ENCODE measurements around the gene GRB10. TPM values are rescaled to one million over a fixed set of nuclear protein-coding genes. Genes with fewer than 3 reads are reported as not detected.

The GRB10 gene
- polyA plus RNA-seq, 3 donors: 1.3 to 3.1 (median 1.5) TPM

DNA sequence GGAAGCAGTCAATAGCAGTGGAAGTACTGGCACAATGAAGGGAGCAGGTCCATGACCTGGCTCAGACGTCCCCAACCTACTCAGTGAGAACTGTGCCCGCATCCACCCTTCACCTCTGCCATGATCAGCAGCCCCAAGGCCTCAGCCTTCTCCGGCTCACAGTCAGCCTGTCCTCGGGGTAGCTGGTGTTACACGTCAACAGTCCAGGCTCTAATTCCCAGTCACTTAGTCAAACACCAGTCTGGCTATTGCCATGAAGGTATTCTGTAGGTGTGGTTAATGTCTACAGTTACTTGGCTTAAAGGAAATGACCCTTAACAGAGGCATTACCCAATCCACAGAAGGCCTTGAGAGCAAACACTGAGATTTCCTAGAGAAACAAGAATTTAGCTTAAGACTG is 49.1 kb downstream of the GRB10 start:
- Mint-ChIP-seq H3K9me3 (peaks cover 10 to 18% (median 12%) of the 10 kb centered on the region in 7 donors), H3K4me1 (no peaks in the 10 kb centered on the region), H3K4me3 (no peak overlapping the region), H3K36me3 (no peaks in the 10 kb centered on the region), H3K27me3 (ENCODE audit: low read depth in 3 of 3) (no peaks in the 10 kb centered on the region), H3K27ac (no peak overlapping the region)
- no peaks in the 10 kb centered on the region for H3K36me3 ChIP-seq (replicated peaks in 1 of 2; ENCODE audit: control insufficient read depth in 1 of 2, insufficient read depth in 2 of 2, low read length in 2 of 2)
- TF ChIP-seq, protein P1, sequence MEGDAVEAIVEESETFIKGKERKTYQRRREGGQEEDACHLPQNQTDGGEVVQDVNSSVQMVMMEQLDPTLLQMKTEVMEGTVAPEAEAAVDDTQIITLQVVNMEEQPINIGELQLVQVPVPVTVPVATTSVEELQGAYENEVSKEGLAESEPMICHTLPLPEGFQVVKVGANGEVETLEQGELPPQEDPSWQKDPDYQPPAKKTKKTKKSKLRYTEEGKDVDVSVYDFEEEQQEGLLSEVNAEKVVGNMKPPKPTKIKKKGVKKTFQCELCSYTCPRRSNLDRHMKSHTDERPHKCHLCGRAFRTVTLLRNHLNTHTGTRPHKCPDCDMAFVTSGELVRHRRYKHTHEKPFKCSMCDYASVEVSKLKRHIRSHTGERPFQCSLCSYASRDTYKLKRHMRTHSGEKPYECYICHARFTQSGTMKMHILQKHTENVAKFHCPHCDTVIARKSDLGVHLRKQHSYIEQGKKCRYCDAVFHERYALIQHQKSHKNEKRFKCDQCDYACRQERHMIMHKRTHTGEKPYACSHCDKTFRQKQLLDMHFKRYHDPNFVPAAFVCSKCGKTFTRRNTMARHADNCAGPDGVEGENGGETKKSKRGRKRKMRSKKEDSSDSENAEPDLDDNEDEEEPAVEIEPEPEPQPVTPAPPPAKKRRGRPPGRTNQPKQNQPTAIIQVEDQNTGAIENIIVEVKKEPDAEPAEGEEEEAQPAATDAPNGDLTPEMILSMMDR (IDR thresholded peaks at IDR 0.05): no peak
- no peak overlapping the region for H2AFZ ChIP-seq (ENCODE audit: insufficient read depth, low read depth, low read length, poor library complexity, severe bottlenecking)
- DNase-seq: no peak
- no peak overlapping the region for H3K4me3 ChIP-seq (replicated peaks in 1 of 3; ENCODE audit: low read depth in 2 of 3, low read length in 3 of 3)
- H3K4me2 ChIP-seq (replicated peaks; ENCODE audit: extremely low read depth, low read length, poor library complexity, severe bottlenecking): no peak overlapping the region
- WGBS (ENCODE audit: insufficient coverage): 91% methylated on average over 4 of the region's 5 CpGs
- H3K27me3 ChIP-seq (ENCODE audit: control insufficient read depth in 2 of 2, insufficient read depth in 2 of 2, low read length in 2 of 2): no peaks in the 10 kb centered on the region
- no peaks in the 10 kb centered on the region for H4K20me1 ChIP-seq (ENCODE audit: insufficient read depth, low read length)
- H3K9ac ChIP-seq (ENCODE audit: insufficient read depth, low read length, poor library complexity, severe bottlenecking): no peak overlapping the region
- no peaks in the 10 kb centered on the region for H3K4me1 ChIP-seq (ENCODE audit: control insufficient read depth in 1 of 2, insufficient read depth in 2 of 2, low read length in 2 of 2)
- H3K79me2 ChIP-seq (ENCODE audit: insufficient read depth, low read length): peaks cover 2% of the 10 kb centered on the region
- intact Hi-C loops (cut with micrococcal nuclease): no loop called here
- H3K27ac ChIP-seq (ENCODE audit: low read depth in 1 of 2, low read length in 2 of 2): no peak overlapping the region
- H3K9me3 ChIP-seq (replicated peaks in 1 of 2; ENCODE audit: control insufficient read depth in 1 of 2, insufficient read depth in 1 of 2, low read length in 2 of 2): peaks cover 5 to 9% of the 10 kb centered on the region in 2 donors

DNA sequence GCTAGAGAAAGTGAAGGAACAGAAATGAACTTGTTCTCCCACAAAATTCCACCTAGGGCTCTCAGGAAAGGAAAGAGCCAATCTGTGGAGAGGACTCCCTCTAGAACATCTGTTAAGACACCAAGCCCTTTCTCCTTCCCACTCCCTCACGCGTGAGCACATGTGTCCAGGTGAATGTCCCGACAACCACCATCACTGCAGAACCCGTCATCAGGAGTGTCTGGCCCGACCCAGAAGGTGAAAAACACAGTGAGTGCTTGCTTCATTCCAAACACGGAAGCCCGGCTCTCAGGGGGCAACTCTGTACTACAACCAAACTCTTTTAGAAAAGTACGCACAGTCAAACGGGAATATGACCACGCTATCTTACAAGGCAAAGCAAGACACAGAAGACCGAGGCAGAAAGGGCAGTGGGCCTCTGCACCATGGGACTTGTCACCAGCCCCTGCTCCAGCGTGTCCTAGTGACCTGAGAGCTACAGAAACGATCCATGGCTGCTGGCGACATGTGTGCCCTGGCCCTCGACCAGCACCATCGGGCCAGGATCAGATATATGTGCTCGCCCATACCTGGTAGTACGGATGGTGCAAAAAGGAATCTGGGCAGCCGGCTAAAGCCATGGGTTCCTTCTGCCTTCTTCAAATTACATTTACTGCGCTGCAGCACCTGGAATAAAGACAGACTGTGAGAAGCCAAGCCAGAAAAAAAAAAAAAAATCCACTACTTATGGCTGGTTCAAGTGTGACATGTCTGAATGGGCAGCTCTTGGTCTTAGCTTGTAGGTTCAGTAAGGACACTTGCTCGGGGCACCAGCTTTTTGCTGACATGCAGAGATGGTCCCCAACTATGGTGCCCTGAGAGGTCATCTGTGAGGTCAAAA is 50.8 kb downstream of the GRB10 start:
- no peak overlapping the region for H3K9ac ChIP-seq (ENCODE audit: insufficient read depth, low read length, poor library complexity, severe bottlenecking)
- H4K20me1 ChIP-seq (ENCODE audit: insufficient read depth, low read length): no peaks in the 10 kb centered on the region
- H3K27me3 ChIP-seq (ENCODE audit: control insufficient read depth in 2 of 2, insufficient read depth in 2 of 2, low read length in 2 of 2): no peaks in the 10 kb centered on the region
- Mint-ChIP-seq H3K27ac (no peak overlapping the region), H3K4me1 (no peaks in the 10 kb centered on the region), H3K4me3 (no peak overlapping the region), H3K9me3 (peaks cover 2 to 10% (median 9%) of the 10 kb centered on the region in 7 donors), H3K36me3 (no peaks in the 10 kb centered on the region), H3K27me3 (ENCODE audit: low read depth in 3 of 3) (no peaks in the 10 kb centered on the region)
- TF ChIP-seq, protein P1 (IDR thresholded peaks at IDR 0.05): no peak
- no peak overlapping the region for H3K4me2 ChIP-seq (replicated peaks; ENCODE audit: extremely low read depth, low read length, poor library complexity, severe bottlenecking)
- H3K79me2 ChIP-seq (ENCODE audit: insufficient read depth, low read length): peaks cover 2% of the 10 kb centered on the region
- no peak overlapping the region for H2AFZ ChIP-seq (ENCODE audit: insufficient read depth, low read depth, low read length, poor library complexity, severe bottlenecking)
- H3K4me3 ChIP-seq (replicated peaks in 1 of 3; ENCODE audit: low read depth in 2 of 3, low read length in 3 of 3): no peak overlapping the region
- H3K36me3 ChIP-seq (replicated peaks in 1 of 2; ENCODE audit: control insufficient read depth in 1 of 2, insufficient read depth in 2 of 2, low read length in 2 of 2): no peaks in the 10 kb centered on the region
- no peak overlapping the region for H3K27ac ChIP-seq (ENCODE audit: low read depth in 1 of 2, low read length in 2 of 2)
- H3K4me1 ChIP-seq (ENCODE audit: control insufficient read depth in 1 of 2, insufficient read depth in 2 of 2, low read length in 2 of 2): no peaks in the 10 kb centered on the region
- DNase-seq: no peak
- 95% methylated on average over 19 of the region's 21 CpGs for WGBS (ENCODE audit: insufficient coverage)
- intact Hi-C loops (cut with micrococcal nuclease): no loop called here
- H3K9me3 ChIP-seq (replicated peaks in 1 of 2; ENCODE audit: control insufficient read depth in 1 of 2, insufficient read depth in 1 of 2, low read length in 2 of 2): peaks cover 4 to 5% of the 10 kb centered on the region in 2 donors

Measured in CD14-positive monocyte (primary cell).